HepG2 (cell line): ENCODE data around the gene CYP4F12. TPM values are rescaled to one million over a fixed set of nuclear protein-coding genes. Genes with fewer than 3 reads are reported as not detected.

Source experiments
- AKAP8 ChIP-seq: sonication (generic); formaldehyde crosslinking; IDR thresholded peaks from 2 replicates; pipeline ENCODE4 v1.5.1; 2020; ENCODE audit warnings: mild to moderate bottlenecking, missing genetic modification reagents
- CEBPG ChIP-seq: IDR thresholded peaks from 2 replicates; pipeline ENCODE4 v1.6.1; 2016
- ESRRA ChIP-seq: sonication (generic); formaldehyde crosslinking; IDR thresholded peaks from 2 replicates; pipeline ENCODE4 v1.5.1; 2020; ENCODE audit warnings: mild to moderate bottlenecking, low read depth, missing genetic modification reagents
- FUBP1 ChIP-seq: sonication (generic); formaldehyde crosslinking; IDR thresholded peaks from 2 replicates; pipeline ENCODE4 v1.5.1; 2020; ENCODE audit warnings: missing genetic modification reagents, mild to moderate bottlenecking, borderline replicate concordance
- GPBP1L1 ChIP-seq: sonication (generic); formaldehyde crosslinking; IDR thresholded peaks from 2 replicates; pipeline ENCODE4 v1.5.0; 2020; ENCODE audit warnings: mild to moderate bottlenecking, missing genetic modification reagents
- JUN ChIP-seq: sonication (generic); formaldehyde crosslinking; IDR thresholded peaks from 2 replicates; pipeline ENCODE4 v1.4.0; 2020; ENCODE audit warnings: mild to moderate bottlenecking, missing genetic modification reagents
- JUNB ChIP-seq: sonication (generic); formaldehyde crosslinking; IDR thresholded peaks from 2 replicates; pipeline ENCODE4 v1.8.0; 2022; ENCODE audit warnings: missing genetic modification reagents, mild to moderate bottlenecking, borderline replicate concordance
- MAFG ChIP-seq: sonication (generic); formaldehyde crosslinking; IDR thresholded peaks from 2 replicates; pipeline ENCODE4 v1.5.1; 2020; ENCODE audit warnings: mild to moderate bottlenecking, missing genetic modification reagents
- SKIL ChIP-seq: sonication (generic); formaldehyde crosslinking; IDR thresholded peaks from 2 replicates; pipeline ENCODE4 v1.8.0; 2022; ENCODE audit warnings: missing genetic modification reagents, mild to moderate bottlenecking, moderate library complexity, borderline replicate concordance
- SRSF9 ChIP-seq: fragments of 200-400 bp; formaldehyde crosslinking; IDR thresholded peaks from 2 replicates; pipeline ENCODE4 v1.6.1; 2018; ENCODE audit warnings: borderline replicate concordance, mild to moderate bottlenecking, low read depth, low read length; ENCODE audit not compliant: insufficient read depth, poor library complexity, severe bottlenecking
- TIGD3 ChIP-seq: sonication (generic); formaldehyde crosslinking; IDR thresholded peaks from 2 replicates; pipeline ENCODE4 v1.5.1; 2020; ENCODE audit warnings: mild to moderate bottlenecking, missing genetic modification reagents, borderline replicate concordance
- ZFP36L1 ChIP-seq: sonication (generic); formaldehyde crosslinking; IDR thresholded peaks from 2 replicates; pipeline ENCODE4 v1.8.0; 2022; ENCODE audit warnings: mild to moderate bottlenecking, missing genetic modification reagents, moderate library complexity
- ZFP82 ChIP-seq: sonication (generic); formaldehyde crosslinking; IDR thresholded peaks from 2 replicates; pipeline ENCODE4 v1.5.1; 2020; ENCODE audit warnings: mild to moderate bottlenecking, missing genetic modification reagents, borderline replicate concordance
- ZNF335 ChIP-seq: sonication (generic); formaldehyde crosslinking; IDR thresholded peaks from 2 replicates; pipeline ENCODE4 v1.4.0; 2020; ENCODE audit warnings: missing genetic modification reagents
- ZNF687 ChIP-seq: sonication (generic); formaldehyde crosslinking; IDR thresholded peaks from 2 replicates; pipeline ENCODE4 v1.5.1; 2020; ENCODE audit warnings: mild to moderate bottlenecking, missing genetic modification reagents, moderate library complexity
- ZNF747 ChIP-seq: sonication (generic); formaldehyde crosslinking; IDR thresholded peaks from 2 replicates; pipeline ENCODE4 v1.8.1; 2023; ENCODE audit warnings: missing genetic modification reagents, mild to moderate bottlenecking, borderline replicate concordance
- ZNF772 ChIP-seq: sonication (generic); formaldehyde crosslinking; IDR thresholded peaks from 2 replicates; pipeline ENCODE4 v1.5.0; 2020; ENCODE audit warnings: mild to moderate bottlenecking, missing genetic modification reagents
- polyA plus RNA-seq, 8 experiments: library from polyadenylated mRNA; depleted of rRNA in 3 of 8; stranded (reverse) in 7 of 8; unstranded in 1 of 8; fragments of >200 nt; fragmentation: Illumina TruSeq in 4 of 8; extraction: Trizol in 4 of 8; gene quantifications; 2 replicates each; pipeline versions ENCODE4 v1.2.1 to v1.2.3, GENCODE V29; 2011 to 2016; ENCODE audit warnings: low read depth in 4 of 8, missing spikeins in 1 of 8, mixed read lengths in 1 of 8; ENCODE audit not compliant: insufficient read depth in 1 of 8
- total RNA-seq, 5 experiments: library from RNA; depleted of rRNA; stranded (reverse); fragments of >200 nt; fragmentation: Illumina TruSeq; extraction: Trizol; gene quantifications; 2 replicates each; pipeline ENCODE4 v1.2.3, GENCODE V29; 2016; ENCODE audit warnings: low read depth in 1 of 5

Gene CYP4F12
- total and polyA plus RNA-seq, 2 of the 13 experiments (the other 11 are each of a cell fraction or from before 2014, with no cell fraction given) = 29.9 to 30.8 TPM

GRCh38 chr19:15640904-15641597 is 31.8 kb upstream of the CYP4F12 start (continued):
- TF ChIP-seq SRSF9 (no peak), FUBP1 (CRISPR knock-in tag) (no peak), ZFP82 (CRISPR knock-in tag) (no peak), JUN (no peak), JUNB (CRISPR knock-in tag) (no peak), AKAP8 (no peak), MAFG (CRISPR knock-in tag) (no peak), ZNF747 (CRISPR knock-in tag) (no peak), SKIL (CRISPR knock-in tag) (peak; percentile 38; the same call in 1 of the 2 replicates), ESRRA (CRISPR knock-in tag) (no peak), GPBP1L1 (CRISPR knock-in tag) (no peak), ZNF335 (no peak), TIGD3 (CRISPR knock-in tag) (no peak), ZFP36L1 (CRISPR knock-in tag) (no peak), CEBPG (CRISPR knock-in tag) (peak; percentile 48; the same call in 1 of the 2 replicates), ZNF772 (no peak), ZNF687 (CRISPR knock-in tag) (peak; percentile 78)
